ENCODE measurements around the gene FRYL.
"Not testable (repeated sequence)": the region's sequence is repeated elsewhere in the genome, so short reads cannot be mapped to it uniquely, and the experiment has no call there.

Gene FRYL

DNA sequence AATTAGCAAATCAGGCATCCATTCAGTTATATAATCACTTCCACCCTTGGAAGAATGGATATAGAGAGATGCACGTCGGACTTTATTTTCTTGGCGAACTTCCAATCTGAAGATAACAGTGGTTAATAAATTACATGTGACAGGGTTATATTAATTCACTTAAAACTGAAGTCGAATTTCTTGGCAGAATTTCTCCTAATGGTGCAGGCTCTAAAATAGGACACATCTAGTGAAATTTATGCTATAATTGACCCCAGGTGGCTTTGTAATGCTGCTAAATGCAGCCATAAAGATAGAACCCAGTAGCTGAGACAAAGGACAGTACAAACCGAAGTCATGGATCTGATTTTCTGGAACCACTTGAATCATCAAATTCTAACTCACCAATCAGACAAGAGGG is 317.7 kb downstream of the FRYL start:
- Mint-ChIP-seq H3K27ac (no peak overlapping the region), H3K36me3 (ENCODE audit: low read depth) (no peaks in the 10 kb centered on the region), H3K9me3 (peaks cover 2% of the 10 kb centered on the region), H3K4me3 (no peak overlapping the region), H3K4me1 (no peaks in the 10 kb centered on the region), H3K27me3 (ENCODE audit: low read depth, poor library complexity) (peaks cover 6% of the 10 kb centered on the region)
- no peak for TF ChIP-seq CTCF (IDR thresholded peaks at IDR 0.05)
- no peak for DNase-seq

GRCh38 chr4:48461000-48461399 is 319.1 kb downstream of the FRYL start:
- H3K4me3 Mint-ChIP-seq = no peak overlapping the region
- no peaks in the 10 kb centered on the region for H3K4me1 Mint-ChIP-seq
- no peak for TF ChIP-seq CTCF (IDR thresholded peaks at IDR 0.05)
- DNase-seq = no peak
- no peak overlapping the region for H3K27ac Mint-ChIP-seq
- peaks cover 6% of the 10 kb centered on the region for H3K27me3 Mint-ChIP-seq (ENCODE audit: low read depth, poor library complexity)
- no peaks in the 10 kb centered on the region for H3K36me3 Mint-ChIP-seq (ENCODE audit: low read depth)
- H3K9me3 Mint-ChIP-seq = peaks cover 16% of the 10 kb centered on the region

DNA sequence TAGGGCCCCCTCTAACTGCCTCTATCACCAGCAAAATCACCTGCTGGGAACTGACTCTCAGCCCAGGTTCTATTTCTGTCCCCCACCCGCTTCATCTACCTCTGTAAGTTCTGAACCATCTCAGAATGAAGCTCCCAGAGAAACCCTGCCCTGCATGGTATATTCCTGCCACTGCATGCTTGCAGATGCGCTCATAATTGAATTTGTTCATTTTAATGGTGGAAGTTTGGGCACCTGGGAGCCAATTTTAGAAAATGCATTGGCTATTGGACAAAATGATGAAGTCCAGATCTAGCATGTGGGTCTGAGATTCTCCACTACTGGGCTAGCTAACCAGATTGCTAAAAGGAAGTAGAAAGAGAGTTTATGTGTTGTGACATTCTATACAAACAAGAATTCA is 325.5 kb downstream of the FRYL start:
- H3K9me3 Mint-ChIP-seq = peaks cover 16% of the 10 kb centered on the region
- H3K27ac Mint-ChIP-seq = no peak overlapping the region
- no peaks in the 10 kb centered on the region for H3K4me1 Mint-ChIP-seq
- H3K36me3 Mint-ChIP-seq (ENCODE audit: low read depth) = no peaks in the 10 kb centered on the region
- H3K4me3 Mint-ChIP-seq = no peak overlapping the region
- no peak for DNase-seq
- H3K27me3 Mint-ChIP-seq (ENCODE audit: low read depth, poor library complexity) = no peaks in the 10 kb centered on the region
- TF ChIP-seq CTCF (IDR thresholded peaks at IDR 0.05) = no peak

- H3K9me3 Mint-ChIP-seq, H3K4me3 Mint-ChIP-seq, H3K4me1 Mint-ChIP-seq: not testable (repeated sequence)
These were observed 328.4 kb downstream of the FRYL start for GRCh38 chr4:48451656-48452055.

GRCh38 chr4:48450740-48451139 is 329.3 kb downstream of the FRYL start:
- Mint-ChIP-seq H3K9me3 (no peaks in the 10 kb centered on the region), H3K27me3 (ENCODE audit: low read depth, poor library complexity) (peaks cover 5% of the 10 kb centered on the region), H3K4me1 (no peaks in the 10 kb centered on the region), H3K4me3 (no peak overlapping the region), H3K27ac (no peak overlapping the region), H3K36me3 (ENCODE audit: low read depth) (no peaks in the 10 kb centered on the region)
- no peak for TF ChIP-seq CTCF (IDR thresholded peaks at IDR 0.05)
- no peak for DNase-seq

More at GRCh38 chr4:48451656-48452055, 328.4 kb downstream of the FRYL start:
- not testable (repeated sequence) for H3K27me3 Mint-ChIP-seq (ENCODE audit: low read depth, poor library complexity); DNase-seq; H3K36me3 Mint-ChIP-seq (ENCODE audit: low read depth); H3K27ac Mint-ChIP-seq

DNA sequence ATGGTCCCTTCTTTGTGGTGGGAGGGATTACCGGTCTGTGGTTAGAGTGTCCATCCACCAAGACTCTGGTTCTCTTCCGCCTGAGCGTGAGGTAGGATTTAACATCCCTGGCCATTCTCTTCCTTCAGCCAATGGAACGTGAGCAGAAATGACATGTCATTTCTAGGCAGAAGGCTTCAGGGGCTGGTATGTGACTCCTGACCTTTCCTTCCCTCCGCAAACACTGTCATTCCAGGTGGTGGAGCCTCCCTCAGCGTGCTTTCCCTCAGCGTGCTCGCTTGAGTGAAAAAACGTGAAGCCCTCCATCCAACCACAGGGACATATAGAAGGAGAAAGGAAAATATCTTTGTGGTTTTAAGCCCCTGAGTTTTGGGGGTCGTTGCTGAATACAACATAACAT is 330.9 kb downstream of the FRYL start:
- DNase-seq = no peak
- Mint-ChIP-seq H3K4me3 (no peak overlapping the region), H3K4me1 (no peaks in the 10 kb centered on the region), H3K27ac (no peak overlapping the region), H3K27me3 (ENCODE audit: low read depth, poor library complexity) (peaks cover 5% of the 10 kb centered on the region), H3K36me3 (ENCODE audit: low read depth) (no peaks in the 10 kb centered on the region), H3K9me3 (no peaks in the 10 kb centered on the region)
- TF ChIP-seq CTCF (IDR thresholded peaks at IDR 0.05) = no peak
